B cell (primary cell): ENCODE results near the gene ATP6V1B1.

Experiments
- CTCF ChIP-seq: fragments of 200-600 bp; IDR thresholded peaks from one replicate; pipeline ENCODE4 v1.8.0; 2022; ENCODE audit warnings: antibody characterized with exemption, mild to moderate bottlenecking
- EZH2 ChIP-seq: IDR thresholded peaks from 2 replicates; pipeline ENCODE4 v1.6.1; 2012; ENCODE audit warnings: borderline replicate concordance, low read depth, mild to moderate bottlenecking, moderate library complexity, low read length; ENCODE audit not compliant: insufficient read depth, poor library complexity, severe bottlenecking

GRCh38 chr2:70959851-70960832, 24.4 kb downstream of the ATP6V1B1 start:
- TF ChIP-seq CTCF = no peak
- no peak for TF ChIP-seq EZH2
